Liver (tissue), 9 donors: ENCODE data around the gene GPR31. TPM values are rescaled to one million over a fixed set of nuclear protein-coding genes. Genes with fewer than 3 reads are reported as not detected.

Experiments
- DNase-seq: peaks from one replicate; pipeline ENCODE4 v3.0.0-alpha.2; 2017; ENCODE audit warnings: low spot score
- H3K27ac ChIP-seq, 2 donors: one replicate each; pipeline ENCODE4 v1.7.0; 2013; ENCODE audit warnings: inconsistent platforms in 2 of 2, low read length in 2 of 2, control low read depth in 1 of 2, low read depth in 1 of 2, mild to moderate bottlenecking in 1 of 2
- H3K27me3 ChIP-seq, 4 donors: one replicate each; pipeline versions ENCODE4 v1.6.1 to v1.7.0; 2013; ENCODE audit warnings: low read length in 3 of 4, inconsistent platforms in 1 of 4, mild to moderate bottlenecking in 1 of 4, moderate library complexity in 1 of 4; ENCODE audit not compliant: control insufficient read depth in 4 of 4, insufficient read depth in 4 of 4
- H3K36me3 ChIP-seq, 4 donors: one replicate each; pipeline versions ENCODE4 v1.6.1 to v1.7.0; 2013; ENCODE audit warnings: low read length in 3 of 4, mild to moderate bottlenecking in 3 of 4, low read depth in 1 of 4, moderate library complexity in 1 of 4; ENCODE audit not compliant: control insufficient read depth in 4 of 4, insufficient read depth in 3 of 4
- H3K4me1 ChIP-seq, 4 donors: one replicate each; pipeline versions ENCODE4 v1.6.1 to v1.7.0; 2013; ENCODE audit warnings: low read length in 3 of 4, mild to moderate bottlenecking in 3 of 4, moderate library complexity in 1 of 4; ENCODE audit not compliant: control insufficient read depth in 4 of 4, insufficient read depth in 4 of 4
- H3K4me3 ChIP-seq, 3 donors: one replicate each; pipeline versions ENCODE4 v1.6.1 to v1.7.0; 2013; ENCODE audit warnings: low read length in 3 of 3, control low read depth in 1 of 3, low read depth in 1 of 3, mild to moderate bottlenecking in 1 of 3
- H3K9ac ChIP-seq, 2 donors: one replicate each; pipeline ENCODE4 v1.7.0; 2013; ENCODE audit warnings: low read length in 2 of 2, mild to moderate bottlenecking in 2 of 2, moderate library complexity in 2 of 2, control low read depth in 1 of 2, low read depth in 1 of 2
- H3K9me3 ChIP-seq, 4 donors: one replicate each; pipeline versions ENCODE4 v1.6.1 to v1.7.0; 2013; ENCODE audit warnings: low read length in 3 of 4; ENCODE audit not compliant: control insufficient read depth in 4 of 4
- CTCF ChIP-seq: fragments of 150-350 bp; IDR thresholded peaks from 2 replicates; pipeline ENCODE4 v1.5.1; 2017; ENCODE audit warnings: improper control_type of control experiment, low read depth, low read length; ENCODE audit not compliant: missing input control
- EGR1 ChIP-seq, 2 donors: IDR thresholded peaks; 2 replicates each; pipeline ENCODE4 v1.6.1; 2016 to 2018; ENCODE audit warnings: antibody characterized with exemption in 2 of 2, low read depth in 2 of 2
- HNF4A ChIP-seq, 2 donors: conservative IDR thresholded peaks; 2 replicates each; pipeline ENCODE4 v1.6.1; 2016; ENCODE audit warnings: antibody characterized with exemption in 2 of 2, mild to moderate bottlenecking in 2 of 2
- HNF4G ChIP-seq: IDR thresholded peaks from 2 replicates; pipeline ENCODE4 v1.6.1; 2016; ENCODE audit warnings: antibody characterized with exemption
- MAX ChIP-seq: IDR thresholded peaks from 2 replicates; pipeline ENCODE4 v1.6.1; 2016; ENCODE audit warnings: antibody characterized with exemption
- RAD21 ChIP-seq, 2 donors: IDR thresholded peaks; 2 replicates each; pipeline ENCODE4 v1.6.1; 2016; ENCODE audit warnings: antibody characterized with exemption in 2 of 2, mild to moderate bottlenecking in 2 of 2
- SP1 ChIP-seq: IDR thresholded peaks from 2 replicates; pipeline ENCODE4 v1.6.1; 2018; ENCODE audit warnings: antibody characterized with exemption, mild to moderate bottlenecking
- ZBTB33 ChIP-seq: IDR thresholded peaks from 2 replicates; pipeline ENCODE4 v1.6.1; 2016; ENCODE audit warnings: antibody characterized with exemption
- WGBS: extraction: QIAGEN DNeasy Blood & Tissue Kit; methylation state at CpG from one replicate; pipeline ENCODE4 v1.1.7; 2013; 5-methylcytosine and 5-hydroxymethylcytosine counted together
- polyA plus RNA-seq, 2 donors: library from polyadenylated mRNA; stranded (reverse) in 1 of 2; unstranded in 1 of 2; fragments of 200-250 nt in 1 of 2; fragments of >200 nt in 1 of 2; fragmentation: Nextera tagmentation in 1 of 2; extraction: Ambion mirVana in 1 of 2; gene quantifications; one replicate each; pipeline versions ENCODE4 v1.2.1 to v1.2.3, GENCODE V29; 2013 to 2015
- total RNA-seq, 2 donors: library from RNA; depleted of rRNA; stranded (reverse); fragments of >200 nt; gene quantifications; one replicate each; pipeline ENCODE4 v1.2.3, GENCODE V29; 2014
- donor health status: healthy.
- donor health status: healthy.
- donor health status: healthy.
- donor health status: healthy.
- donor health status: healthy.

The GPR31 gene
- total and polyA plus RNA-seq, 4 donors: not detected

- no peak for DNase-seq
- Histone ChIP-seq H3K4me3 (no peak within 1 kb of the TSS), H3K36me3 (no peaks in the 10 kb centered on the region), H3K27ac (no peak within 1 kb of the TSS), H3K4me1 (peaks cover 0 to 7% (median 0%) of the 10 kb centered on the region in 4 donors), H3K27me3 (no peaks in the 10 kb centered on the region), H3K9me3 (no peaks in the 10 kb centered on the region), H3K9ac (no peak within 1 kb of the TSS)
- WGBS: 48% methylated on average over 8 of the region's 8 CpGs
- TF ChIP-seq HNF4G: peak; percentile 86
- no peak for TF ChIP-seq MAX
- TF ChIP-seq RAD21 (IDR thresholded peaks at IDR 0.05): peak in 1 of 2 donors; percentile 15
- peak; percentile 73 for TF ChIP-seq SP1
- no peak for TF ChIP-seq ZBTB33
- peak; percentile 63 to 88 for TF ChIP-seq HNF4A (conservative IDR thresholded peaks at IDR 0.05)
Observed at GRCh38 chr6:167122827-167123657, 34.7 kb downstream of the GPR31 start, which contains the start of gene CCR6. Gene CCR6, plus strand, starts transcription at chr6:167123096. Its CDS starts 13,039 bp downstream, at chr6:167136135.

DNA sequence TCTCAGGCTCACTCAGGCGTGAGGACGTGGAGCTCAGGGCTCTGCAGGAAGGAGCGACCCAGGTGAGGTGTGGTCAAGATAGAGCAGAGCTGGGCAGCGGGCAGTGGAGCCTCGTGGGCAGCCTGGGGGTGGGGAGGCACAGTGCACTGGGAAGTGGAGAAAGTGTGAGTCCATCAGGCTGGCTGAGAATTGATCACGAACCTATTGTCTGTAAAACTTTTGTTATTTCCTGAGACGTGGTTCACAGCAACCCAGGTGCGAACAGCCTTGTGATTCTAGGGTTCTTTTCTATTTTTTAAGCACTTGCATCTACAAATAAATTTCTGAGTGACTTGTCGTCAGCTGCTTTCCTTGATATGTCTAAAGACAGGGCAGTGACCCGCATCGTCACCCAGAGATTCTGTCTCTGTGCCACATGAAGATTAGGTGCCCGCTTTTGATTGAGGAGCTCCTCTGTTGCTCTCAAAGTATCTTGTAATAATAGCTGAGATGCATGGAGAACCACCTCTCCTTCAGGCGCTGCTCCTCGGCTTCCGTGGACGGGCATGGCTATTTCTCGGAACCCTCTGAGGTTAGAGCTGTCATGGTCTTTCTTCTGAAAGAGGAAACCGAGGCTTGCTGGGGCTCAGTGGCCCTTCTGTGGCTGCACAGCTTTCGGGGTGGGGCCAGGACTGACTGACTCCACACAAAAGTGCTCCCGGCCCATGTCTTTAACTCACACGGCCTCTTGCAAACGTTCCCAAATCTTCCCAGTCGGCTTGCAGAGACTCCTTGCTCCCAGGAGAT is 35.5 kb downstream of the GPR31 start:
- H3K27ac ChIP-seq: no peak overlapping the region

More for the DNA sequence above, 35.5 kb downstream of the GPR31 start:
- DNase-seq: no peak
- 79% methylated on average over 23 of the region's 23 CpGs for WGBS
- H3K4me3 ChIP-seq: no peak overlapping the region
- H3K36me3 ChIP-seq: no peaks in the 10 kb centered on the region
- no peaks in the 10 kb centered on the region for H3K27me3 ChIP-seq
- no peaks in the 10 kb centered on the region for H3K9me3 ChIP-seq
- H3K9ac ChIP-seq: no peak overlapping the region
- TF ChIP-seq CTCF: no peak
- no peak for TF ChIP-seq EGR1 (IDR thresholded peaks at IDR 0.05; ENCODE audit: low read depth in 2 of 2)
- TF ChIP-seq RAD21 (IDR thresholded peaks at IDR 0.05): no peak
- TF ChIP-seq HNF4G: no peak
- peaks cover 0 to 7% (median 0%) of the 10 kb centered on the region in 4 donors for H3K4me1 ChIP-seq
